HG03139 (cell line): Measurements from ENCODE around the gene VPS41.
"Not testable (repeated sequence)": the region's sequence is repeated elsewhere in the genome, so short reads cannot be mapped to it uniquely, and the experiment has no call there.

Experiments used
- ATAC-seq: cut with Tn5 transposase; IDR thresholded peaks from one replicate; pipeline ENCODE4 v1.9.1; 2021; ENCODE audit not compliant: unreplicated experiment

Gene VPS41

DNA sequence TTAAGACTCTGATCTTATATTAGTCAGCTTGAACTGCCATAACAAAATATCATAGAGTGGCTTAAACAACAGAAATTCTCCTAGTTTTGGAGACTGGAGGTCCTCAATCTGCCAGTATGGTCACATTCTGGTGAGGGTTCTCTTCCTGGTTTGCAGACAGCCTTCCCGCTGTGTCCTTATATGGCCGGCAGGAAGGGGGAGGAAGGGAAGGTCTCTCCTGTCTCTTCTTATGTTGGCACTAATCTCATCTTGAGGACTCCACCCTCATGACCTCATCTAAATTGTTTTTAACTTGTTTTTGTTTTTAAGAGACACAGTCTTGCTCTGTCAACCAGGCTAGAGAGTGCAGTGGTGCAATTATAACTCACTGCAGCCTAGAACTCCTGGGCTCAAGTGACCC, 53.1 kb downstream of the VPS41 start:
- ATAC-seq, result no peak

DNA sequence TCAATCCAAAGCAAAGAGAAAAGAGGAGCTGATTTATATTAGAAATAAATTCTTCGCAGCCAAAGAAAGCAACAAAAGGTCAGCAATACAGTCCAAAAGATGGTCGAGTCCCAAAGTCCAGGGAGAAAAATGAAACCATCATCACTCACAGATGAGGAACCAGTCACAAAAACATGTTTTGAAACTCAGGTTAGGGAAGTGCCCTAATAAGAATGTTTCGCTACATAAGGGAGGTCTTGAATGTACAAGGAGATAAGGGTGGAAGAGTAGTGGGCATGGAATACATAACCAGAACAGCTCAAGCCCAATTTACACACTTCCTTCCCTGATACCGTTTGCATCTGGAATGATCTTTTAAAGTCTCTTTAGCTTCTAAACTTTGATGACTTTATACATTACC, 53.6 kb downstream of the VPS41 start:
- ATAC-seq, result no peak

DNA sequence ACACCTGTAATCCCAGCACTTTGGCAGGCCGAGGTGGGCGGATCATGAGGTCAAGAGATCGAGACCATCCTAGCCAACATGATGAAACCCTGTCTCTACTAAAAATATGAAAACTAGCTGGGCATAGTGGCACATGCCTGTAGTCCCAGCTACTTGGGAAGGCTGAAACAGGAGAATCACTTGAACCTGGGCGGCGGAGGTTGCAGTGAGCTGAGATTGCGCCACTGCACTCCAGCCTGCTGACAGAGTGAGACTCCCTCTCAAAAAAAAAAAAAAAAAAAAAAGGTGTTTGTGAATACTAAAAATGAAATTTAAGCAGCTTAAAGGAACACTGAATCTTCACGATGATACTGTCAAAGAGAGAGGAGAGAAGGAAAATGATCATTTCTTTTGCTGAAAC, 54.0 kb downstream of the VPS41 start:
- ATAC-seq, result not testable (repeated sequence)

DNA sequence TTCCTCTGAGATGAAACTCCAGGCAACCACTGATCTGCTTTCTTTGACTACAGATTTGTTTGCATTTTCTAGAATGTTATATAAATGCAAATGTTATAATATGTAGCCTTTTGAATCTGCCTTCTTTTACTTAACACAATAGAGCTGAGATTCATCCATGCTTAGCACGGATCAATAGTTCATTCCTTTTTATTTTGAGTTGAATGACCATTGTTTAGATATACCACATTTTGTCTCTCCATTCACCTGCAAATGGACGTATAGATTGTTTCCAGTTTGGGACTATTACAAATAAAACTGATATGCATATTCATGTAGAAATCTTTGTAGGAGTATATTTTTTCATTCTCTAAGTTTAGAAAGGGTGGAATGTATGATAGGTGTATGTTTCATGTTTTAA, 57.7 kb downstream of the VPS41 start:
- ATAC-seq, result no peak

DNA sequence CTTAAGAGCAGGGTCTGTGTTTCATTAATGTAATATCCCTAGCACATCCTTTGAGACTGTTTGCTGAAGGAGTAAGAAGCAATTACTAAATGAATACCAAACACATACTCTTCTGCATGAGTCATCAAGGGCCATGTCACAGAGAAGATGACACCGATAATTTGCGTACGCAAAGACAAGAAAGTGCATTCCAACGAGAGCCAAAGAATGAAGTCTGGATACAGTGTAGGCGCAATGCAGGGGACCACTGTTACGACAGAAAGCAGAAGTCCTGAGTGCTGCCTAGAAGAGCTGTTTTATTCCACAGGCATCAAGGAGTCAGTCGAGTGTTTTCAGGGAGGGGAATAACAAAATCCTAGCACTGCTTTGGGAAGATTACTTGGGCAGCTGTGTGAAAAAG, 62.7 kb downstream of the VPS41 start:
- no peak for ATAC-seq

DNA sequence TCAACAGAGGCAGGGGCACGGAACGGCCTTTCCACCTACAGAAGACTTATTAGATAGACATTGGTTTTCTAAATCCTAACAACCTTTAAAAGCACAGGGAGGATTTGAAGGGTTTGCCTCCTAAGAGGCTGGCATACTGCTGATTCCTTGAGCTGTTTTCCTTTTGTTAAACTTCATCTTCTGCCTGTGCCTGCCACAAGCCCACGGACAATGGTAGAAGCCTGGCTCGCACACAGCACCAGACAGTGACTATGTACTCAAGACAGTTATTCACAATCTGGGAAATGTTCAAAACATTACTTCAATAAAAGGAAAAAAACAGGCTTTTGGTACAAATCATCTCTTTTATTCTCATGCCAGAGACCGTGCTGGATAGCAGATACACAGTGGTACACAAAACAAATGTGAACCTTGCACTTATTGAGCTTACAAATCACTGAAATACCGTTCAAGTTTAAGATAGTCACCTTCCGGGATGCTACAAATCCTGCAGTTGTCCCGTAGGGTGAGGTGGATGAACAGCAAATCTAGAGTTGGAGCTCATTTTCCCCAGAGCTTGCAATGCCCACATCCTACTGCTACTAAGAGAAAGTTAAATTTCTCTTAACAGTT, 63.9 kb downstream of the VPS41 start:
- no peak for ATAC-seq

DNA sequence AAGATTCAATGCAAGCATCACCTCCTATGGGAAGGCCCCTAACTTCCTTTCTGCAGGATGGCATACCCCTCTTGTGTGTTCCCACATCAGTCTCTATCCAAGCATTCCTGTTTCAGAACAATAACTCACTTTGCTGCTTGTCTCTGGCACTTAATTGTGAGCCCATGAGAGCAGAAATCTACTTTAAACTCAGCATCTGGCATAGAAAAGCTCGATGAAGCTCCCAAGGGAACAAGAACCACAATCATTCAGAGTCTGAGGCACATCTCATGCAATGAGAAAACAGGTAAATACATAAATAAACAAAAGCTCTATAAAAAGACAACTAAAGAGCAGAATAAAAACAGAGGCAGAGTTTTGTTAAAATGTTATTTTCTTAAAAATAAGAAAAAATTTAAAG, 66.2 kb downstream of the VPS41 start:
- ATAC-seq, result no peak

DNA sequence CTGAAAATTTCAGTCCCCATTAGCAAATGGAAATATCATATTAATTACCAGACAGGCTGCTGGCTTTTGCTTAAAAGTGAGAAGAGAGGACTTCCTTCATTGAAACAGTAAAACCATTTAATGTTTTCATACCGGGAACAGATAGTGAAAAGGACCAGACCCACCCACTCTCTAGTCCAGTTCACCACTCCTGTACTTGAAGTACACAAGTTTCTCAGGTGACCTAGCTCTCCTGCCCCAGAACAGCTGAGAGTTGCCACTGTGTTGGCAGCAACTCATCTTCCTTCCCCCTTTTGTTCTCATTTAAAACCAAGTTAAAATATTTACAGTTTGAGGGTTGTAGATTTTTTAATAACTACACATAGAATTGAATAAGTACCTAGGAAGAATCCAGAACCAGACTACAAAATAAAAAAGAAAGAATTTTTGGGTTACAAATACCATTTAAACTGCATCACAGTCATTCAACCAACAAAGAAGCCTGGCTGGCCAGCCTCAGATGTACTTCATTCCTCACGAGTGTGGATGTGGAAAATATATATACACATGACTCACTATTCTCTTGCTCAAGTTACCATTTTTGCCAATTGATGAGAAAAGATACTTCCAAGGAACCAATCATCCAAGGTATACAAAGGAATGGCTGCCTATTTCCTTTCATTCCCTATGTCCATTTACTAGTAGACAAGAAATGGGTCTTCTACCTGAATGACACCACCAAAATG, 68.1 kb downstream of the VPS41 start:
- ATAC-seq, result no peak

DNA sequence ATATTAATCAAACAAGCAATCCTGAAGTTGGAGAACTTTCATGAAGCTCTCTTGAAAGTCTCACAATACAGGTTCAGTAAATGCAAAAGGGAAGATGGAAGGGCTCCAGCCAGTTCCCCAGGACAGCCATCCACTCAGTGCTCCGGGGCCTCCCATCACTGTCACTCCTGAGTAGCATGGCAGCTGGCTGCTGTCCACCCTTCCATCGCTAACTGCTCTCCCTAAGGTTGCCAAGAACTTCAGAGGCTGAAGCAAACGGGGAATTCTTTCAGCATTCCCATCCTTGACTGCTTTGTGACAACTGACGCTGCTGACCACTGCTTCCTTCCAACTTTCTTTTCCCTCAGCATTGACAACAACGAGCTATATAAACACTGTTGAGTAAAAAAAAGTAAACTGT, 69.1 kb downstream of the VPS41 start:
- no peak for ATAC-seq

DNA sequence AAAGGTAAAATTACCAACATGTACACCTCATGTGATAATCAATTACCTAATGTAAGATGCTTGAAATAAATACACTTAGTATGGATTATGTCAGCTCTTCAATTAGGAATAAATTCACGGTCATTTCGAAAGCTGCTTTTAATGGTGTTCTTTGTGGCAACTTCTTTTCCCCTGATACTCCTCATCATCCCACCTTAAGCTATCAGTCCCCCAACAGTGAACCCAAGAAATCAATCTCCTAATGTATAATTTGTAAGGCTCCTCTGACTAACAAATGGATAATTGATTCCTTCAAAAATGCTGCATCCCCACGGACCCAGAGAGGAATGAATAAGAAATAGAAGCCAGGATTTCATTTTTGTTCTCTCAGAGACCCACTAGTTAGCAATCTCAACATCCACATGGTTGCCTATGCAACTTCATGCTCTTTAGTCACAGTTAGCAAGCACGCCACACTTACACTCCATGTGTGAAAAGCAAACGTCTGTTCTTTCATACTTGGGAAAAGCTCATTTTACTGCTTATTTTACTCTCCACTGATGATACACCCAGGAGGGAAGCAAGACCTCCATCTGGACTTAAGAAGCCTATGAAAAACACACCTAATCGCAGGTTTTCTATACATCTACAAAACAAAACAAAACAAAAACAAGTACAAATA, 70.1 kb downstream of the VPS41 start:
- no peak for ATAC-seq

DNA sequence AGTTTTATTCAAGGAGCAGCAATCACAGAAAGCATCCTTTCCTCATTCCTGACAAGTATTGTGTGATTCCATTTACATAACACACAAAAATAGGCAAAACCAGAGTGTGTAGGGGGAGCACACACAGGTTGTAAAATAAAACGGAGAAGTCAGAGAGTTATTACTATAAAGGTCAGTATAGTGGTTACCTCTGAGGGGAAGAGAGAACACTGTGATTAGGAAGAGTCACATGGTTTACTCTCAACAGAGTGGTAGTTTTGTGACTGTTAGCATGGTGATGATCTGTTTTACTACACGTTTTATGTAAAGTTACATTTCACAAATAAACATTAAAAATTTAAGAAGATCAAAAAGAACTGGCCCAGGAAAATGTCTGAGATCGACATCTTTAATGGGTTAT, 74.6 kb downstream of the VPS41 start:
- ATAC-seq, result no peak

DNA sequence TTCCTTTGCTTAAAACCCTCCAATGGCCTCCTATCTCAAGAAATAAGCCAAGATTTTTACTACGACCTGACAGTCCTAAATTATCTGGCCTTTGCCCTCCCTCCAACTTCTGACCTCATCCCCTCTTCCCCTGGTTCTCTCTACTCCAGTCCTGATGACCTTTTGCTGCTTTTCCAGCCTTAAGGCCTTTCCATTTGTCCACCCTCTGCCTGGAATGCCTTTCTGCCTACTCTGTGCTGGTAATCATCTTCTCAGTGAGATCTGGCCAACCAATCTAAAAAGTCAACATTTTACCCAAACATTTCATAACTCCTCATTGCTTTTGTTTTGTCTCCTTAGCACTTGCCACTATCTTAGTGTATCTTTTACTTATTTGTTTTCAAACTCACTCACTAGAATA, 75.7 kb downstream of the VPS41 start:
- ATAC-seq, result no peak

DNA sequence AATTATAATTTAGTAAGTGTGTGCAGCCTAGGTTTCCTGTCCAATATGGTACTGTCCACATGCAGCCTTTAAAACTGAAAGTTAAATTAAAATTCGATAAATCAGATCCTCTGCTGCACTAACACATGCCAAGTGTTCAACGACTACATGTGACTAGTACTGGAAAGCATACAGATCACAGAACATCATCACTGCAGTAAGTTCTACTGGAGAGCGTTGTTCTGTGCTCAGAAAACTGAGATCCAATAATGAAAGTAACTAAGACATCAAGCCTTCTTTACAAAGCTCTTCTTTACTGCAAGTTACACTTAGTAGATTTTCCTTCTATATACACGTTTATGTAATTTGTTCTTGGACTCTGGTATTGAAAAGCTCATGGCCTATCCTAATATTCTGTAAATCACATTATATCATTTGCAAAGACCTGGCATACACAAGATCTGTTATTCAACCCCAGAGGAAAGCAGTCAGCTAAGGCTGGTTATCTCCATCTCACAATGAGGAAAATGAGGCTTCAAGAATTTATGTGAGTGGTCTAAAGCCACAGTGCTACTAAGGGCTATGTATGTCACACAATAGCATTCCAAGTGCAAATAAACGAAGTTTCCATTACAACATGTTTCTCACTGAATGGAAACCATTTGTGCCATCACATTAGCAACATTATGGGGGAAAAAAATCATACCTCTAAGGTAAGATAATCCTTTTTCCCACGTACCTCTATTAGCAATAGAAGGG, 77.6 kb downstream of the VPS41 start:
- ATAC-seq, result no peak

DNA sequence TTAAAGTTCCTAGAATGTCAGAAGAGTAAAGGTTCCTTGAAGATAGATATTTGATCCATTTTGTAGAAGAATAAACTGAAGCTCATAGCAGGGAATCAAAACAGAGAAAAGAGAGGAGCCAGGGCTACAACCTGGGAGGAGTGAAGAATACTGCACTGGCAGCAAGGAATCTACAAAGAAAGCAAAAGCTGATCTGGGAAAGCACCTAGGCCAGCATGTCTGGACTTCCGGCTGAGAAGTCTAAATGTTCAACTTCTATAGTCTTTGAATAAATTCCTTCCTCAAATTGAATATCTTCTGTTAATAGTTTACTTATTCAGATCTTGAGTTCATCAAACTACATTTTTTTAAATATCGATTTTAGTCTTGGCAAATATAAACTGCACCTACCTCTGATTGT, 78.2 kb downstream of the VPS41 start:
- no peak for ATAC-seq

DNA sequence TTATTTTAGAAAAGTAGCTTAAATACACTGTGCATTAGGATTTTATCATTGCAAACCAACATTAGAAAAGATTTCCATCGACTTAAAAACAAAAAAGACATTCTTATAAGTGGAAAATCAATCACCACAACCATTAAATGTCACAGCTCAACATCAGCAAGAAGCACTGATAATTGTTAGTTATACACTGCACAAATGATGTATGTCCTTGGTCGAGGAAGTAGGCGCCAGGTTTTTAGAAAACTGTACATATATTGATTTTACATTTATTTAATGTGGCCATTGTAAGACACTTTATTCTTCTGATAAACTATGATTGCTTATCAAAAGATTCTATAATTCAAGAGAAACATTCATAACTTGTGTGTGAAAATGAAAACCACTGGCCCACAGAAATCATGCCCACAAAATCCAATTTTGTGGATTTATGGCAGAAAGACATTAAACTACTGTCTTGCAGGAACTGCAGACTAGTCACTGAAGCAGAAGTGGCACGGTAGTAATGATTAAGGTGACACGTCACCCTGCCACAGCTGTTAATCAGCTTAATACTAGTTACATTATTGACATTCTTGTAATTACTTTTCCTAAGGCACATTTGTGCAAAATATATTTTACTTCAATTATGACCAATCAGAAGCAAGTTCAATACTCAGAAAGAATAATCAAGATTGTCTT, 79.4 kb downstream of the VPS41 start:
- ATAC-seq, result no peak

DNA sequence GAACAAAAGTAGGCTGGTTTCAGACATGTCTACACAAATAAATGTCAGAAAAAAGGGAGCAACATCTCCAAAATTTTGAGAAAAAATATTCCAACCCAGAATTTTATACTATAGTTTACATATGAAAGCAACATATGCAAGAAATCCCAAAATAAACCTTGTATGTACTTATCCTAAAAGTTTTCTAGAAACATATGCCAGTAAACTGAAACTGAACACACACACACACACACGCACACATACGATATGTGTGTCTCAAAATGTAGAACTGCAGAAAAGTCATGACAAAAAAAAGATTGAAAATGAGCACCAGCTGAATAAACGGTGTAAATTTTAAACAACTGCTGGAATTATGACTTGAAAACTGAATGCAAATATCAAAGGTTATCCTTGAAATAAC, 81.0 kb downstream of the VPS41 start:
- no peak for ATAC-seq

DNA sequence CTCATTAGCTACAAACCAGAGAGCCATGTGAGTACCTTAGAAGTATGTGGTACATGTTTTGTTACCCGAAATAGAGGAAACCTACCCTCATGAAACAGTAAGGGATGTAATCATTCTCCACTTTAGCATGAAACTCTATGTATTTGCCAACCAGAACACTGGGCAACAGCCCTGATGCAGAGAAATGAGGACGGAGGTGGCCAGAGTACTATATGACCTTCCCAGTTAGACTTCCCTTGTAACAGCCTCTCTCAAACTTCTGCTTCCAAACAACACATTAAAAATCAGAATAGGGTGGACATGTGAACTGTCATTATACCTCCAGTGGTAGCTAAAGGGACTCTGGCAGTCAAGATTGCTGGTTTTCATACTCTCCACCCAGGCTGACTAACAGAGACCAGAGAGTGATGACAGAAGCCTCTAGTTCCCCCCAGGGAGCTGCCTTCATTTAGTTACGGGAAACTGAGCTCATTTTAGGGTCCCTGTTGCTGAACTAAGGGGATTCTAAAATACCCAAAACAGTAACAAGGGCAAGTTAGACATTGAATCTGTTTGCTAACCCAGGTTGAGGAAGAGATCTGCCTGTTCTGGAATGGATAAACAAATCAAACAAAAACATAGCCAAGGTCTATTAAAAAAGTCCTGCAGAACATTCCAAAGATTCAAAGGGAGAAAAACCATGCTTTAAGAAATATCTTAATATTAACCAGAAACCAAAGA, 83.1 kb downstream of the VPS41 start:
- ATAC-seq, result no peak

DNA sequence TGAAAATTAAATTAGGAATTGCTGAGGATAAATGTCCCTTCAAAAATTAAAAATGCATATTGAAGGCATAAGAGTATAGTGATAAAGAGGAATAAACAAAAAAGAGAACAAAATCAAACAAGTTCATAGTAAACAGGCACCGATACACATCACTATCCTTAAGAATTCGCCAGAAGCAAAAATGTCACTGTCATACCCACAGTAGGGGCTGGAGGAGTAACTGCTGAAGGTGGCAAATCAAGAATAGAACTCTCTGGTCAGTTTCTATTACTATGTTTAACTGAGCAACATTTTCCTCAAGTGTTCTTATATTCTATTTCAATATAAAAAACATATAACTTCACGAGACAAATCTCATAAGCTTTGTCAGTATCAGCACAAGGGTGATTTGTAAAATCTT, 84.0 kb downstream of the VPS41 start:
- ATAC-seq, result no peak

DNA sequence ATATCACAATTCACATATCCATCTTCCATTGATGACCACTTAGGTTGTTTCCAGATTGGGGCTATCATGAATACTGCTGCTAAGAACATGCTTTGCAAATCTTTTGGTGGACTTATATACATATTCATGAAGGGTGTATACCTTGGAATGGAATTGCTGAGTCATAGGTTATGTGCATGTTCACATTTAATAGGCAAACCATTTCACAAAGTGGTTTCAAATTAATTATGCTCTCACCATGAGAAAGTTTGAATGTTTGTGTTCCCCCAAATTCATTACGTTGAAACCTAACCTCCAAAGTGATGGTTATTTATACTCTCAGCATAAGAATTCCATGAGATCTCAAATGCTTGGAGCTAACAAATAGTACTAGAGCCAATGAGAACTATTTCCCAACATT, 86.4 kb downstream of the VPS41 start:
- ATAC-seq, result no peak

DNA sequence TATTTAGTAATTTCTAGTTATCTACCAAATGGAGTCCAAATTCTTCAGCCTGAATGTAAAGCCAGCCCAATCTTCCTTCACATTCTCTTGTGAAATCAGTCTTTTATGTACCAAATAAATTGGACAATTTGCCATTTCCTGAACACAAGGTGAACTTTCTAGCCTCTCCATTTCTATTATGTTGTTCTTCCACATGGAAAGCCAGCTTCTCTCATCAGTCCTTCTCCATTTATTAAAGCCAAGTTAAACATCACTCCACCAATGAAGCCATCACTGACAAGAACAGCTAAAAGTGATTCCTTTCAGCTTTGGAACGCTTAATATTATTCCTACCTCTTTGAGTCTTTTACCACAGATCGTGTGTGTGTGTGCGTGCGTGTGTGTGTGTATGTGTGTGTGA, 88.4 kb downstream of the VPS41 start:
- ATAC-seq, result no peak

DNA sequence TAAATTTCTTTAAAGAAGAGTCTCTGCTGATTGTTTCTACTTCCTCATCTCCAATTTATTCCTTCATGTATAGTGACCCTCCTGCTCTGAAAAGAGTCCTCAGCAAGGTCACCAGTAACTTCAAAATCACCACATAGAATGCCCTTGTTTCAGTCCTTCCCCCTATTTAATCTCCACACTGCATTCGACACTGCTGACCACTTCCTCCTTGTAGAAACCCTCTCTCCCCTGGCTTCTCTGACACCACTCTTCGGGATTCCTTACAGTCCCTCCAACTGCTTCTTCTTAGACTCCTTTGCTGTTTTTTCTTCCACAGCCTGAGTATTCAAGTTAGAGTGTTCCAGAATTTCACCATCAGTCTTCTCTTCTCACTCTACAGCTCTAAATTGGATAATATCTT, 89.5 kb downstream of the VPS41 start:
- ATAC-seq, result no peak
